Measurements from ENCODE around the gene CCDC107. TPM values are rescaled to one million over a fixed set of nuclear protein-coding genes. Genes with fewer than 3 reads are reported as not detected.
A peak's percentile ranks its signal among the peaks of the same experiment; 100 is the strongest.

The CCDC107 gene
- total RNA-seq, 1 experiment from 2014 or later: 12.0 TPM

DNA sequence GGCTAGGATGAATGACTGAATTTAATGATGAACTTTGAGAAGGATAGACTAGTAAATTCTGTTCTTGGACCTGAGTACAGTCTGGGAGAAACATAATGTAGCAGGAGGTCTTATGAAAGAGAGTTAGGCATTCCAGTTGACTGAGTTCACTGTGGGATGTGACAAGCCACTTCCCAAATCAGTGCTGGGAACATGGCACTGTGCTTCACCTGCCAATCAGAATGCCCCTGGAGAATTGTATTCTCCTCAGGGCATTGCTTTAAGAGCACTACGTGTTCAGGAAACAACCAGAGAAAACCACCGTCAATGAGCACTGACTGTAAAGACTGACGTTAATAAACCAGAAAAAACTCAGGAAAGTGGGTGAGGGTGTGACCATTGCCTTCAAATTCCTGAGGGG, 1.2 kb downstream of the CCDC107 start:
- Histone ChIP-seq H3K4me2 (ENCODE audit: insufficient read depth, insufficient read length, low read length) (peak overlapping the region; percentile 76), H3K4me1 (ENCODE audit: insufficient read depth, low read length) (peaks cover 3% of the 10 kb centered on the region; the same call in 1 of the 2 replicates), H3K27me3 (ENCODE audit: insufficient read depth, low read length) (no peaks in the 10 kb centered on the region), H2BK120ac (ENCODE audit: low read depth, low read length, poor library complexity, severe bottlenecking) (no peak overlapping the region), H4K20me1 (ENCODE audit: control insufficient read depth, insufficient read depth, insufficient read length) (no peaks in the 10 kb centered on the region), H3T11ph (ENCODE audit: low read length) (no peak overlapping the region), H3K9me3 (ENCODE audit: control insufficient read depth, low read depth, low read length) (no peaks in the 10 kb centered on the region), H3K9ac (ENCODE audit: extremely low read depth, insufficient read length, low read length) (no peak overlapping the region), H3K79me2 (ENCODE audit: insufficient read depth, low read length) (no peaks in the 10 kb centered on the region), H4K91ac (ENCODE audit: insufficient read length, low read depth, low read length) (no peak overlapping the region), H4K8ac (replicated peaks; ENCODE audit: insufficient read length, low read depth, low read length) (no peak overlapping the region), H3K23ac (ENCODE audit: insufficient read length, low read depth, low read length) (no peak overlapping the region), H2BK20ac (ENCODE audit: low read depth, low read length, poor library complexity, severe bottlenecking) (no peak overlapping the region), H3K23me2 (ENCODE audit: insufficient read length, low read depth, low read length, poor library complexity, severe bottlenecking) (peaks cover 16% of the 10 kb centered on the region), H2BK12ac (ENCODE audit: insufficient read length, low read depth, low read length) (no peak overlapping the region), H3K79me1 (ENCODE audit: insufficient read depth, low read depth, low read length, poor library complexity, severe bottlenecking) (no peaks in the 10 kb centered on the region), H2BK15ac (ENCODE audit: low read depth, low read length) (no peak overlapping the region), H2BK5ac (ENCODE audit: insufficient read length, low read length) (no peak overlapping the region), H2AFZ (ENCODE audit: low read length) (no peak overlapping the region), H3K18ac (ENCODE audit: insufficient read length, low read depth, low read length) (no peak overlapping the region), H4K5ac (ENCODE audit: insufficient read length, low read depth, low read length) (no peak overlapping the region), H3K4ac (ENCODE audit: low read depth, low read length) (no peak overlapping the region), H3K14ac (ENCODE audit: insufficient read depth, low read length) (no peak overlapping the region), H3K56ac (ENCODE audit: insufficient read length, low read depth, low read length) (no peak overlapping the region), H2AK5ac (ENCODE audit: insufficient read length, low read length) (no peak overlapping the region), H3K27ac (ENCODE audit: insufficient read length, low read depth, low read length) (no peak overlapping the region)
- TF ChIP-seq, protein P1, sequence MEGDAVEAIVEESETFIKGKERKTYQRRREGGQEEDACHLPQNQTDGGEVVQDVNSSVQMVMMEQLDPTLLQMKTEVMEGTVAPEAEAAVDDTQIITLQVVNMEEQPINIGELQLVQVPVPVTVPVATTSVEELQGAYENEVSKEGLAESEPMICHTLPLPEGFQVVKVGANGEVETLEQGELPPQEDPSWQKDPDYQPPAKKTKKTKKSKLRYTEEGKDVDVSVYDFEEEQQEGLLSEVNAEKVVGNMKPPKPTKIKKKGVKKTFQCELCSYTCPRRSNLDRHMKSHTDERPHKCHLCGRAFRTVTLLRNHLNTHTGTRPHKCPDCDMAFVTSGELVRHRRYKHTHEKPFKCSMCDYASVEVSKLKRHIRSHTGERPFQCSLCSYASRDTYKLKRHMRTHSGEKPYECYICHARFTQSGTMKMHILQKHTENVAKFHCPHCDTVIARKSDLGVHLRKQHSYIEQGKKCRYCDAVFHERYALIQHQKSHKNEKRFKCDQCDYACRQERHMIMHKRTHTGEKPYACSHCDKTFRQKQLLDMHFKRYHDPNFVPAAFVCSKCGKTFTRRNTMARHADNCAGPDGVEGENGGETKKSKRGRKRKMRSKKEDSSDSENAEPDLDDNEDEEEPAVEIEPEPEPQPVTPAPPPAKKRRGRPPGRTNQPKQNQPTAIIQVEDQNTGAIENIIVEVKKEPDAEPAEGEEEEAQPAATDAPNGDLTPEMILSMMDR (conservative IDR thresholded peaks at IDR 0.05): no peak
- no peak for DNase-seq
- Mint-ChIP-seq H3K36me3 (ENCODE audit: insufficient read depth in 1 of 3, low read depth in 3 of 3) (peaks cover 28 to 40% (median 37%) of the 10 kb centered on the region in 3 experiments), H3K27ac (no peak overlapping the region; a peak in 1 of 7 replicates), H3K9me3 (peaks cover 2 to 3% of the 10 kb centered on the region in 2 experiments; a peak in 3 of 5 replicates), H3K4me3 (peak overlapping the region; percentile 83 to 85), H3K4me1 (peaks cover 31 to 36% of the 10 kb centered on the region in 2 experiments), H3K27me3 (ENCODE audit: low read depth) (peaks cover 18% of the 10 kb centered on the region)
- no CpG with 5 or more reads among the region's 3 CpGs for WGBS (ENCODE audit: extremely low coverage, insufficient read length, low lambda C conversion rate)

Data from H9 (cell line).